ENCODE data around the gene MXRA8.
"Not testable (repeated sequence)": the region's sequence is repeated elsewhere in the genome, so short reads cannot be mapped to it uniquely, and the experiment has no call there.

MXRA8 gene

DNA sequence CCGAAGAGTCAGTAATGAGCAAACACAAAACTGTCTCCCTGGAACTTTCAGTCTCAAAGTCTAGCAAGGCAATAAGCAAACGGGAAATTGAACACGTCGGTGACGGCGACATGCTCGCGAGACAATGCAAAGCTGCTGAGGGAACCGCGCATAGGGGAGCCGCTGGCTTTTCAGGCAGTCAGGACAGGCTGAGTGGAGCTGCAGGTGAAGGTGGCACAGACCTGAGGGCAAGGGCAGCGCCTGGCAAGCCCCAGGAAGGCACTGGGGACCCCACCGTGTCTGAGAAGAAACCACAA lies 38.8 kb downstream of the MXRA8 start:
- Histone ChIP-seq H3K4me1 (ENCODE audit: low read depth, poor library complexity, severe bottlenecking) (peaks cover 9% of the 10 kb centered on the region), H3K36me3 (ENCODE audit: insufficient read depth) (no peaks in the 10 kb centered on the region; the same call in 1 of the 2 replicates)

DNA sequence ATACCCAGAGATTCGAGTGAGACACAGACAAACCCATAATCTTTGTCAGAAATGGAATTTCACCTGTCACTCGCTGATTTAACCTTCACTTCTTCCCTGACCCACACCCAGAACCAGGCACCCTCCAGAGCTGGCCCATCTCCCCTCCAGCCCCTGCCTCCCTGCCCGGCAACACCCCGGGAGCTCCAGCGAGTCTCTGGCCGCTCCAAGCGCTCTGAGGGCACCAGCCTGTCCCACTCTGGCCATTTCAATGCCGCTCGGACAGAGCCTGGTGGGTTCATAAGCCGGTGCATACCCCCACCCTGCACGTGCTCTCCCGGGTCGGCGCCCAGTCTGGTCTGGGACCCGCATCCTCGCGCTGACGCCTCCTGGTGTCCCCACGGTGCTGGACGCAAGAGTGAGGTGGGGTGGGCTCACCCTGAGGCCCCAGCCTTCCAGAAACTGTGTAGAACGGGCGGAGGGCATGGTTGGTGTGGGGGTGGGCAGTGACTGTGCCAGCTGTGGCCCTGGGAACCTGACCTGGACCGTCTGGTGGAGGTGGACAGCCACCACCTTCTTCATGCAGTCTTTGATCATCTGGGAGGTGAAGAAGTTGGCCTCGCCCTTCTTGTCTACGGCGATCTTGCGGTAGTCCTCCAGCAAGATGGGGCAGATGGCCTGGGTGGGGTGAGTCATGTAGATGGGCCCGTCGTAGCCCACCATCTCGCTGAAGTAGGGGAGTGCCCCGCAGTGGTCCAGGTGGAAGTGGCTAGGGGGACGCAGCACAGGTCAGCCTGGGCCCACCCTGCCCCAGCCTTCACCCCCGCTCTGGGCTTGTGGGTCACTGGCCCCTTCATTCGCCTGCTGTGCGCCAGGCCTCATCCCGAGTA lies 39.3 kb downstream of the MXRA8 start:
- H3K9ac ChIP-seq: no peak overlapping the region
- no peak overlapping the region for H3K4me2 ChIP-seq
- H2AFZ ChIP-seq (ENCODE audit: low read depth): no peak overlapping the region
- no peaks in the 10 kb centered on the region for H4K20me1 ChIP-seq (ENCODE audit: insufficient read depth)
- H3K27me3 ChIP-seq (ENCODE audit: insufficient read depth, low read depth): no peaks in the 10 kb centered on the region
- H3K27ac ChIP-seq: no peak overlapping the region
- H3K79me2 ChIP-seq (ENCODE audit: insufficient read depth, low read depth): peaks cover 41% of the 10 kb centered on the region
- no peak overlapping the region for H3K4me3 ChIP-seq (IDR thresholded peaks at IDR 0.05; ENCODE audit: insufficient read depth, low read depth, low read length)
- peaks cover 9% of the 10 kb centered on the region for H3K4me1 ChIP-seq (ENCODE audit: low read depth, poor library complexity, severe bottlenecking)
- TF ChIP-seq, protein P1, sequence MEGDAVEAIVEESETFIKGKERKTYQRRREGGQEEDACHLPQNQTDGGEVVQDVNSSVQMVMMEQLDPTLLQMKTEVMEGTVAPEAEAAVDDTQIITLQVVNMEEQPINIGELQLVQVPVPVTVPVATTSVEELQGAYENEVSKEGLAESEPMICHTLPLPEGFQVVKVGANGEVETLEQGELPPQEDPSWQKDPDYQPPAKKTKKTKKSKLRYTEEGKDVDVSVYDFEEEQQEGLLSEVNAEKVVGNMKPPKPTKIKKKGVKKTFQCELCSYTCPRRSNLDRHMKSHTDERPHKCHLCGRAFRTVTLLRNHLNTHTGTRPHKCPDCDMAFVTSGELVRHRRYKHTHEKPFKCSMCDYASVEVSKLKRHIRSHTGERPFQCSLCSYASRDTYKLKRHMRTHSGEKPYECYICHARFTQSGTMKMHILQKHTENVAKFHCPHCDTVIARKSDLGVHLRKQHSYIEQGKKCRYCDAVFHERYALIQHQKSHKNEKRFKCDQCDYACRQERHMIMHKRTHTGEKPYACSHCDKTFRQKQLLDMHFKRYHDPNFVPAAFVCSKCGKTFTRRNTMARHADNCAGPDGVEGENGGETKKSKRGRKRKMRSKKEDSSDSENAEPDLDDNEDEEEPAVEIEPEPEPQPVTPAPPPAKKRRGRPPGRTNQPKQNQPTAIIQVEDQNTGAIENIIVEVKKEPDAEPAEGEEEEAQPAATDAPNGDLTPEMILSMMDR (conservative IDR thresholded peaks at IDR 0.05; ENCODE audit: low read depth, low read length): no peak
- no peaks in the 10 kb centered on the region; the same call in 1 of the 2 replicates for H3K36me3 ChIP-seq (ENCODE audit: insufficient read depth)

More for the DNA sequence above, 38.8 kb downstream of the MXRA8 start:
- Histone ChIP-seq H3K27me3 (ENCODE audit: insufficient read depth, low read depth) (no peaks in the 10 kb centered on the region), H3K79me2 (ENCODE audit: insufficient read depth, low read depth) (peaks cover 44% of the 10 kb centered on the region), H3K4me2 (no peak overlapping the region), H4K20me1 (ENCODE audit: insufficient read depth) (no peaks in the 10 kb centered on the region), H2AFZ (ENCODE audit: low read depth) (no peak overlapping the region), H3K27ac (no peak overlapping the region), H3K4me3 (IDR thresholded peaks at IDR 0.05; ENCODE audit: insufficient read depth, low read depth, low read length) (no peak overlapping the region), H3K9ac (no peak overlapping the region)
- TF ChIP-seq, protein P1 (conservative IDR thresholded peaks at IDR 0.05; ENCODE audit: low read depth, low read length): no peak

DNA sequence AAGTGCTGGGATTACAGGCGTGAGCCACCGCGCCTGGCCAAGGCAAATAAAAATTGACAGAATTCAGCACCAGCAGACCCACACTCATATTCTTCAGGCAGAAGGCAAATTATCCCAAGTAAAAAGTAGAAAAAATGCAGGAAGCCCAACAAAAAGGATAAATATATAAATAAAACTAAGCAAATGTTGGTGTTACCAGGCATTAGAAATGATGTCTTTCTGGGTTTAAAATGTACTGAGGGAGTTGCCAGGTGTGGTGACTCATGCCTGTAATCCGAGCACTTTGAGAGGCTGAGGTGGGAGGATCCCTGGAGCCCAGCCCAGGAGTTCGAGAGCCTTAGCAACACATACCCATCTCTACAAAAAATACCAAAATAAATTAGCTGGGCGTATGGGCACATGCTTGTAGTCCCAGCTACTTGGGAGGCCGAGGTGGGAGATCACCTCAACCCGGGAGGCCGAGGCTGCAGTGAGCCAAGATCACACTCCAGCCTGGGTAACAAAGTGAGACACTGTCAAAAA lies 40.2 kb downstream of the MXRA8 start:
- no peaks in the 10 kb centered on the region for H3K27me3 ChIP-seq (ENCODE audit: insufficient read depth, low read depth)
- H3K27ac ChIP-seq: no peak overlapping the region
- H2AFZ ChIP-seq (ENCODE audit: low read depth): no peak overlapping the region
- no peak overlapping the region for H3K4me2 ChIP-seq
- H3K4me3 ChIP-seq (IDR thresholded peaks at IDR 0.05; ENCODE audit: insufficient read depth, low read depth, low read length): no peak overlapping the region
- TF ChIP-seq, protein P1 (conservative IDR thresholded peaks at IDR 0.05; ENCODE audit: low read depth, low read length): no peak
- H4K20me1 ChIP-seq (ENCODE audit: insufficient read depth): no peaks in the 10 kb centered on the region
- no peak overlapping the region for H3K9ac ChIP-seq
- H3K79me2 ChIP-seq (ENCODE audit: insufficient read depth, low read depth): peaks cover 36% of the 10 kb centered on the region
- H3K4me1 ChIP-seq (ENCODE audit: low read depth, poor library complexity, severe bottlenecking): peaks cover 5% of the 10 kb centered on the region
- no peaks in the 10 kb centered on the region; the same call in 1 of the 2 replicates for H3K36me3 ChIP-seq (ENCODE audit: insufficient read depth)

DNA sequence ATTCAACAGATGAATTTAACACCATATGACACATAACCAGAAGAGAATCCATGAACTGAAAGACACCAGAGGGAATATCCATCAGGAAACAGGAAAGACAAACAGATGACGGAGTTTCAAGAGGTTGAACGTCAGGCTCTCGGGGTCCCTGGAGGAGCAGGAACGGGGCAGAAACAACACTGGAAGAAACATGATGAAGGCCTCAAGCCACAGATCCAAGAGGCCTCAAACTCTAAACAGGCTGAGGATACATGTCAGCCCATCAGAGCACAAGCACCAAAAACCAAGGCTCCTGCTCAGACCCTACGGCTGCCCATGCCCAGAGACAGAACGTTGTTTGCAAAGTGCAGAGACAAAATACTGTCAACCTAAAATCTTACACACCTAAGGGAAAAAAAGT lies 40.9 kb downstream of the MXRA8 start:
- Histone ChIP-seq H3K4me1 (ENCODE audit: low read depth, poor library complexity, severe bottlenecking) (no peaks in the 10 kb centered on the region), H3K27ac (no peak overlapping the region), H3K4me2 (no peak overlapping the region), H2AFZ (ENCODE audit: low read depth) (no peak overlapping the region), H3K36me3 (ENCODE audit: insufficient read depth) (no peaks in the 10 kb centered on the region; the same call in 1 of the 2 replicates), H3K9ac (no peak overlapping the region), H3K79me2 (ENCODE audit: insufficient read depth, low read depth) (peaks cover 30% of the 10 kb centered on the region), H4K20me1 (ENCODE audit: insufficient read depth) (no peaks in the 10 kb centered on the region), H3K27me3 (ENCODE audit: insufficient read depth, low read depth) (no peaks in the 10 kb centered on the region), H3K4me3 (IDR thresholded peaks at IDR 0.05; ENCODE audit: insufficient read depth, low read depth, low read length) (no peak overlapping the region)
- TF ChIP-seq, protein P1 (conservative IDR thresholded peaks at IDR 0.05; ENCODE audit: low read depth, low read length): no peak

DNA sequence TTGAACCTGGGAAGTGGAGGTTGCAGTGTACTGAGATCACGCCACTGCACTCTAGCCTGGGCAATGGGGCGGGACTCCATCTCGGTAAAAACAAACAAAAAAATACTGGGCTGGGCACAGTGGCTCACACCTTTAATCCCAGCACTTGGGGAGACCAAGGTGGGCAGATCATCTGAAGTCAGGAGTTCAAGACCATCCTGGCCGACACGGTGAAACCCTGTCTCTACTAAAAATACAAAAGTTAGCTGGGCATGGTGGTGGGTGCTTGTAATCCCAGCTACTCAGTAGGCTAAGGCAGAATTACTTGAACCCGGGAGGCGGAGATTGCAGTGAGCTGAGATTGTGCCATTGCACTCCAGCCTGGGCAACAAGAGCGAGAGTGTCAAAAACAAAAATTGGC lies 42.2 kb downstream of the MXRA8 start:
- not testable (repeated sequence) for H3K27me3 ChIP-seq (ENCODE audit: insufficient read depth, low read depth); H3K4me3 ChIP-seq (IDR thresholded peaks at IDR 0.05; ENCODE audit: insufficient read depth, low read depth, low read length); H2AFZ ChIP-seq (ENCODE audit: low read depth); H3K4me1 ChIP-seq (ENCODE audit: low read depth, poor library complexity, severe bottlenecking); H3K9ac ChIP-seq; H4K20me1 ChIP-seq (ENCODE audit: insufficient read depth); H3K27ac ChIP-seq; H3K4me2 ChIP-seq; H3K36me3 ChIP-seq (ENCODE audit: insufficient read depth)
- peaks cover 20% of the 10 kb centered on the region for H3K79me2 ChIP-seq (ENCODE audit: insufficient read depth, low read depth)

Data from KMS-11 (cell line).